HCT116 (cell line): Measurements from ENCODE around the gene CENPK.

Source experiments
- EZH2 ChIP-seq: fragments of 200-600 bp; sonication (generic); IDR thresholded peaks from 2 replicates; pipeline ENCODE4 v1.6.1; 2017; ENCODE audit warnings: antibody characterized with exemption, mixed run types
- POLR2A ChIP-seq: IDR thresholded peaks from 2 replicates; pipeline ENCODE4 v1.7.0; 2011; ENCODE audit warnings: borderline replicate concordance; ENCODE audit not compliant: insufficient read depth, insufficient read length; ENCODE audit errors: extremely low read depth
- POLR2AphosphoS5 ChIP-seq: IDR thresholded peaks from 2 replicates; pipeline ENCODE4 v1.6.1; 2011; ENCODE audit warnings: mild to moderate bottlenecking, low read depth, low read length, moderate library complexity
- SRF ChIP-seq: IDR thresholded peaks from 2 replicates; pipeline ENCODE4 v1.6.1; 2012; ENCODE audit warnings: low read depth
- TF ChIP-seq, protein P1 (sequence below), 3 experiments: fragments of 200-600 bp in 1 of 3; sonication (generic) in 1 of 3; IDR thresholded peaks in 2 of 3; conservative IDR thresholded peaks in 1 of 3; 2 replicates each; pipeline ENCODE4 v1.5.1; 2012 to 2017; ENCODE audit warnings: low read depth in 2 of 3, low read length in 2 of 3, antibody characterized with exemption in 1 of 3, borderline replicate concordance in 1 of 3, control low read depth in 1 of 3, mild to moderate bottlenecking in 1 of 3, mixed read lengths in 1 of 3, mixed run types in 1 of 3, moderate library complexity in 1 of 3; ENCODE audit not compliant: insufficient read depth in 1 of 3
- TF ChIP-seq, protein P2 (sequence below): IDR thresholded peaks from 2 replicates; pipeline ENCODE4 v1.6.1; 2012; ENCODE audit warnings: low read depth

DNA sequence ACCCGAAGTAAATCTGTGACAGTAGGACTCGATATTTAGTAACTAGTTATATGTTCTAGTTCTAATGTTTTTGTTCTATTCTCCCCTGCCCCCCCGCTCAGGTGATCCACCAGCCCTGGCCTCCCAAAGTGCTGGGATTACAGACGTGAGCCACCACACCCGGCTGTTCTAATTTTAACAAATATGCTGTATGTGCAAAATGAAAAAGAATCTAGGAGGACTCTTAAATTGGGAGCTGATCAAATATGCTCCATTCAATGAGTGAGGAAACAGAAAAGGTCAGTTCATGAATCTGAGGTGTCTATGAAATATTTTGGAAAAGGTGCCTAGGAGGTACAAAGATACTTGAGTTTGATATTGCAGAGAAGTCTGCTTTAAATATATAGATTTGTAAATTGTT, 16.8 kb downstream of the CENPK start:
- no peak for TF ChIP-seq EZH2
- TF ChIP-seq, protein P1, sequence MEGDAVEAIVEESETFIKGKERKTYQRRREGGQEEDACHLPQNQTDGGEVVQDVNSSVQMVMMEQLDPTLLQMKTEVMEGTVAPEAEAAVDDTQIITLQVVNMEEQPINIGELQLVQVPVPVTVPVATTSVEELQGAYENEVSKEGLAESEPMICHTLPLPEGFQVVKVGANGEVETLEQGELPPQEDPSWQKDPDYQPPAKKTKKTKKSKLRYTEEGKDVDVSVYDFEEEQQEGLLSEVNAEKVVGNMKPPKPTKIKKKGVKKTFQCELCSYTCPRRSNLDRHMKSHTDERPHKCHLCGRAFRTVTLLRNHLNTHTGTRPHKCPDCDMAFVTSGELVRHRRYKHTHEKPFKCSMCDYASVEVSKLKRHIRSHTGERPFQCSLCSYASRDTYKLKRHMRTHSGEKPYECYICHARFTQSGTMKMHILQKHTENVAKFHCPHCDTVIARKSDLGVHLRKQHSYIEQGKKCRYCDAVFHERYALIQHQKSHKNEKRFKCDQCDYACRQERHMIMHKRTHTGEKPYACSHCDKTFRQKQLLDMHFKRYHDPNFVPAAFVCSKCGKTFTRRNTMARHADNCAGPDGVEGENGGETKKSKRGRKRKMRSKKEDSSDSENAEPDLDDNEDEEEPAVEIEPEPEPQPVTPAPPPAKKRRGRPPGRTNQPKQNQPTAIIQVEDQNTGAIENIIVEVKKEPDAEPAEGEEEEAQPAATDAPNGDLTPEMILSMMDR (IDR thresholded peaks at IDR 0.05 in 2 of 3, conservative IDR thresholded peaks at IDR 0.05 in 1 of 3; ENCODE audit: borderline replicate concordance in 1 of 3, insufficient read depth in 1 of 3, low read depth in 2 of 3, low read length in 2 of 3), result no peak
- TF ChIP-seq SRF, result no peak
- TF ChIP-seq, protein P2, sequence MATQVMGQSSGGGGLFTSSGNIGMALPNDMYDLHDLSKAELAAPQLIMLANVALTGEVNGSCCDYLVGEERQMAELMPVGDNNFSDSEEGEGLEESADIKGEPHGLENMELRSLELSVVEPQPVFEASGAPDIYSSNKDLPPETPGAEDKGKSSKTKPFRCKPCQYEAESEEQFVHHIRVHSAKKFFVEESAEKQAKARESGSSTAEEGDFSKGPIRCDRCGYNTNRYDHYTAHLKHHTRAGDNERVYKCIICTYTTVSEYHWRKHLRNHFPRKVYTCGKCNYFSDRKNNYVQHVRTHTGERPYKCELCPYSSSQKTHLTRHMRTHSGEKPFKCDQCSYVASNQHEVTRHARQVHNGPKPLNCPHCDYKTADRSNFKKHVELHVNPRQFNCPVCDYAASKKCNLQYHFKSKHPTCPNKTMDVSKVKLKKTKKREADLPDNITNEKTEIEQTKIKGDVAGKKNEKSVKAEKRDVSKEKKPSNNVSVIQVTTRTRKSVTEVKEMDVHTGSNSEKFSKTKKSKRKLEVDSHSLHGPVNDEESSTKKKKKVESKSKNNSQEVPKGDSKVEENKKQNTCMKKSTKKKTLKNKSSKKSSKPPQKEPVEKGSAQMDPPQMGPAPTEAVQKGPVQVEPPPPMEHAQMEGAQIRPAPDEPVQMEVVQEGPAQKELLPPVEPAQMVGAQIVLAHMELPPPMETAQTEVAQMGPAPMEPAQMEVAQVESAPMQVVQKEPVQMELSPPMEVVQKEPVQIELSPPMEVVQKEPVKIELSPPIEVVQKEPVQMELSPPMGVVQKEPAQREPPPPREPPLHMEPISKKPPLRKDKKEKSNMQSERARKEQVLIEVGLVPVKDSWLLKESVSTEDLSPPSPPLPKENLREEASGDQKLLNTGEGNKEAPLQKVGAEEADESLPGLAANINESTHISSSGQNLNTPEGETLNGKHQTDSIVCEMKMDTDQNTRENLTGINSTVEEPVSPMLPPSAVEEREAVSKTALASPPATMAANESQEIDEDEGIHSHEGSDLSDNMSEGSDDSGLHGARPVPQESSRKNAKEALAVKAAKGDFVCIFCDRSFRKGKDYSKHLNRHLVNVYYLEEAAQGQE, result no peak
- TF ChIP-seq POLR2A, result no peak
- no peak for TF ChIP-seq POLR2AphosphoS5
